K562 (cell line): ENCODE results near the gene CBFA2T3. TPM values are rescaled to one million over a fixed set of nuclear protein-coding genes. Genes with fewer than 3 reads are reported as not detected.

Experiments
- ATAC-seq: fragments of 200-7000 bp; cut with Tn5 transposase; 3 replicates; pipeline ENCODE4 v1.9.1; 2020; ENCODE audit warnings: moderate library complexity
- BruUV-seq: library from RNA; stranded (reverse); fragments of 400-500 nt; replicated peaks from 2 replicates; lab custom pipeline; 2021; lab: Mats Ljungman, UMichigan
- CTCF ChIA-PET: fragments of 300-600 bp; formaldehyde crosslinking; extraction: SDS; loops from one replicate; lab custom pipeline; 2021; ENCODE audit warnings: low intra/inter-chr PET ratio; lab: Yijun Ruan, JAX
- POLR2A ChIA-PET: fragments of 300-600, 350-650 bp; sonication (Branson Sonifier 250); formaldehyde crosslinking; extraction: SDS; loops from one replicate; lab custom pipeline; 2021; ENCODE audit warnings: antibody characterized with exemption, inconsistent platforms; lab: Yijun Ruan, JAX
- DNase-seq, 4 experiments: peaks; one replicate each; pipeline versions ENCODE4 v3.0.0 to v3.0.0-alpha.2; 2011 to 2018; ENCODE audit warnings: low spot score in 3 of 4, mixed read lengths in 3 of 4; ENCODE audit errors: extremely low read depth in 1 of 4
- FAIRE-seq: peaks from 2 replicates; lab custom pipeline; 2011; peaks lifted over from hg19 to GRCh38; lab: Jason Lieb, UNC
- H2AFZ ChIP-seq: 2 replicates; pipeline ENCODE4 v1.6.0; 2011; ENCODE audit warnings: low read depth, low read length, control low read depth, inconsistent platforms
- H3K27ac ChIP-seq: fragments of 200-600 bp; 3 replicates; pipeline ENCODE4 v1.8.0; 2011; ENCODE audit warnings: low read depth, mild to moderate bottlenecking, control low read depth, inconsistent platforms, low read length, moderate library complexity, mixed read lengths; ENCODE audit errors: extremely low read depth
- H3K27me3 ChIP-seq, 2 experiments: fragments of 300-600 bp in 1 of 2; 2 replicates in 1 of 2; 3 replicates in 1 of 2; pipeline versions ENCODE4 v1.6.0 to v1.8.0; 2011; ENCODE audit warnings: inconsistent platforms in 2 of 2, low read length in 2 of 2, mild to moderate bottlenecking in 1 of 2, mixed read lengths in 1 of 2, moderate library complexity in 1 of 2; ENCODE audit not compliant: control insufficient read depth in 2 of 2, insufficient read depth in 2 of 2
- H3K36me3 ChIP-seq: fragments of 300-600 bp; 3 replicates; pipeline ENCODE4 v1.8.0; 2011; ENCODE audit warnings: mild to moderate bottlenecking, low read length, inconsistent platforms; ENCODE audit not compliant: control insufficient read depth, insufficient read depth
- H3K4me1 ChIP-seq, 2 experiments: fragments of 200-600 bp in 1 of 2; replicated peaks in 1 of 2; 2 replicates in 1 of 2; 3 replicates in 1 of 2; pipeline versions ENCODE4 v1.5.1 to v1.8.0; 2011; ENCODE audit warnings: inconsistent platforms in 2 of 2, low read length in 2 of 2, mild to moderate bottlenecking in 1 of 2, mixed read lengths in 1 of 2, moderate library complexity in 1 of 2; ENCODE audit not compliant: control insufficient read depth in 2 of 2, insufficient read depth in 2 of 2
- H3K4me2 ChIP-seq: 2 replicates; pipeline ENCODE4 v1.6.1; 2011; ENCODE audit warnings: low read length, control low read depth, inconsistent platforms, mixed read lengths; ENCODE audit not compliant: insufficient read depth
- H3K4me3 ChIP-seq: fragments of 200-600 bp; sonication (generic), shearing (Covaris generic); 2 replicates; pipeline ENCODE4 v1.5.1; 2016; ENCODE audit warnings: control low read depth, inconsistent platforms
- H3K79me2 ChIP-seq: fragments of 200-600 bp; 3 replicates; pipeline ENCODE4 v1.8.0; 2011; ENCODE audit warnings: low read length, inconsistent platforms; ENCODE audit not compliant: control insufficient read depth, insufficient read depth
- H3K9ac ChIP-seq, 2 experiments: 2 replicates each; pipeline versions ENCODE4 v1.6.0 to v1.6.1; 2011; ENCODE audit warnings: low read depth in 2 of 2, low read length in 2 of 2, control low read depth in 1 of 2, inconsistent platforms in 1 of 2, mild to moderate bottlenecking in 1 of 2, mixed read lengths in 1 of 2; ENCODE audit not compliant: insufficient read depth in 1 of 2
- H3K9me1 ChIP-seq: one replicate; pipeline ENCODE4 v1.6.0; 2011; ENCODE audit warnings: inconsistent platforms, mild to moderate bottlenecking, low read length, moderate library complexity; ENCODE audit not compliant: control insufficient read depth, insufficient read depth
- H3K9me3 ChIP-seq: replicated peaks from 2 replicates; pipeline ENCODE4 v1.5.1; 2011; ENCODE audit warnings: low read depth, low read length, inconsistent platforms; ENCODE audit not compliant: control insufficient read depth, insufficient read depth
- H4K20me1 ChIP-seq: replicated peaks from 2 replicates; pipeline ENCODE4 v1.6.1; 2011; ENCODE audit warnings: low read length, inconsistent platforms, mixed read lengths; ENCODE audit not compliant: control insufficient read depth, insufficient read depth
- CC2D1A ChIP-seq: fragments of 450-650 bp; IDR thresholded peaks from 2 replicates; pipeline ENCODE4 v1.6.1; 2017; ENCODE audit warnings: mild to moderate bottlenecking
- E2F3 ChIP-seq: fragments of 250-450 bp; sonication (Bioruptor Pico); IDR thresholded peaks from 2 replicates; pipeline ENCODE4 v1.4.0; 2020; ENCODE audit warnings: mild to moderate bottlenecking
- ETV1 ChIP-seq: fragments of 450-650 bp; conservative IDR thresholded peaks from 2 replicates; pipeline ENCODE4 v1.6.1; 2016; ENCODE audit warnings: missing genetic modification characterization, control low read depth, low read depth, missing compliant biosample characterization
- HDAC2 ChIP-seq: fragments of 450-650 bp; IDR thresholded peaks from 2 replicates; pipeline ENCODE4 v1.6.1; 2016; ENCODE audit warnings: mild to moderate bottlenecking
- HDGF ChIP-seq: fragments of 450-650 bp; IDR thresholded peaks from 2 replicates; pipeline ENCODE4 v1.6.1; 2016
- KDM1A ChIP-seq, 2 experiments: fragments of 450-650 bp; IDR thresholded peaks; 2 replicates each; pipeline ENCODE4 v1.6.1; 2016; ENCODE audit warnings: mild to moderate bottlenecking in 2 of 2
- MAFF ChIP-seq: IDR thresholded peaks from 2 replicates; pipeline ENCODE4 v1.6.1; 2012; ENCODE audit warnings: low read length, improper control_type of control experiment
- SRSF7 ChIP-seq: fragments of 200-400 bp; formaldehyde crosslinking; optimal IDR thresholded peaks from 2 replicates; pipeline ENCODE3; 2017; ENCODE audit warnings: mild to moderate bottlenecking, low read depth, low read length
- ZNF75A ChIP-seq: fragments of 450-650 bp; formaldehyde crosslinking; IDR thresholded peaks from 2 replicates; pipeline ENCODE4 v1.4.0; 2020; ENCODE audit warnings: mild to moderate bottlenecking
- WGBS: fragments of 100-300 bp; shearing (Covaris generic); methylation state at CpG from one replicate; pipeline ENCODE4 v1.1.6; 2016; ENCODE audit warnings: low coverage, mixed read lengths; ENCODE audit not compliant: insufficient coverage; ENCODE audit errors: missing lambda C conversion rate; 5-methylcytosine and 5-hydroxymethylcytosine counted together
- in situ Hi-C: fragments of 300-500 bp; cut with MboI; formaldehyde crosslinking; loops from 4 replicates; pipeline ENCODE4 v1.15.0; 2018; ENCODE audit warnings: inconsistent platforms, mixed read lengths
- intact Hi-C: fragments of 100-400 bp; cut with micrococcal nuclease; formaldehyde crosslinking; loops from 2 replicates; pipeline ENCODE4 v1.14.2; 2022
- polyA plus RNA-seq, 8 experiments: library from polyadenylated mRNA; depleted of rRNA in 4 of 8; stranded (reverse) in 5 of 8; unstranded in 3 of 8; fragments of >200 nt; fragmentation: Nextera tagmentation in 2 of 8; fragmentation: Illumina TruSeq in 1 of 8; extraction: Ambion mirVana in 2 of 8; extraction: Trizol in 1 of 8; gene quantifications; 2 replicates each; pipeline versions ENCODE4 v1.2.1 to v1.2.3, GENCODE V29; 2011 to 2014; ENCODE audit warnings: inconsistent platforms in 1 of 8, missing spikeins in 1 of 8
- total RNA-seq, 7 experiments: library from RNA; depleted of rRNA in 6 of 7; stranded (reverse); fragments of >200 nt in 6 of 7; fragmentation: Illumina TruSeq in 2 of 7; extraction: Trizol in 2 of 7; gene quantifications; 2 replicates each; pipeline versions ENCODE4 v1.2.1 to v1.2.3, GENCODE V29; 2011 to 2021; ENCODE audit warnings: low replicate concordance in 1 of 7
- TF ChIP-seq, protein P1 (sequence below): fragments of 250-450 bp; sonication (Bioruptor Pico); IDR thresholded peaks from 2 replicates; pipeline ENCODE4 v1.4.0; 2020; ENCODE audit warnings: mild to moderate bottlenecking, moderate library complexity

CBFA2T3 gene
- total and polyA plus RNA-seq, 9 of the 15 experiments (the other 6 are each of a cell fraction or from before 2014, with no cell fraction given), result 2.3 to 145 (median 6.7) TPM

GRCh38 chr16:88957887-88958577 is 19.0 kb downstream of the CBFA2T3 start:
- Histone ChIP-seq H4K20me1 (peaks cover 33% of the 10 kb centered on the region), H3K9me3 (peaks cover 2% of the 10 kb centered on the region; the same call in 1 of the 2 replicates), H3K79me2 (peaks cover 84% of the 10 kb centered on the region), H3K27me3 (no peaks in the 10 kb centered on the region), H3K9me1 (peaks cover 8% of the 10 kb centered on the region), H3K27ac (peak overlapping the region; percentile 19; the same call in 1 of the 3 replicates), H2AFZ (no peak overlapping the region), H3K4me1 (peaks cover 21 to 58% of the 10 kb centered on the region in 2 experiments; a peak in 4 of 5 replicates), H3K9ac (peak overlapping the region in 1 of 2 experiments; percentile 73; a peak in 2 of 4 replicates), H3K4me3 (no peak overlapping the region), H3K36me3 (peaks cover 79% of the 10 kb centered on the region), H3K4me2 (0 out of 2 replicates have a peak overlapping the region, but pooled peaks have one; percentile 12)
- in situ Hi-C loops (no loop called here), intact Hi-C loops (no loop called here)
- ChIA-PET CTCF (no interaction called here), POLR2A (interaction anchor here (1.0 to 1.1 kb wide), 2 partner anchors 10 to 15 kb away, joined by 3 read pairs; no protein-coding TSS in a partner anchor)
- DNase-seq, result no peak
- no peak for FAIRE-seq
- BruUV-seq, result no TSS peak
- WGBS, result 95% methylated on average over 25 of the region's 25 CpGs
- TF ChIP-seq, protein P1, sequence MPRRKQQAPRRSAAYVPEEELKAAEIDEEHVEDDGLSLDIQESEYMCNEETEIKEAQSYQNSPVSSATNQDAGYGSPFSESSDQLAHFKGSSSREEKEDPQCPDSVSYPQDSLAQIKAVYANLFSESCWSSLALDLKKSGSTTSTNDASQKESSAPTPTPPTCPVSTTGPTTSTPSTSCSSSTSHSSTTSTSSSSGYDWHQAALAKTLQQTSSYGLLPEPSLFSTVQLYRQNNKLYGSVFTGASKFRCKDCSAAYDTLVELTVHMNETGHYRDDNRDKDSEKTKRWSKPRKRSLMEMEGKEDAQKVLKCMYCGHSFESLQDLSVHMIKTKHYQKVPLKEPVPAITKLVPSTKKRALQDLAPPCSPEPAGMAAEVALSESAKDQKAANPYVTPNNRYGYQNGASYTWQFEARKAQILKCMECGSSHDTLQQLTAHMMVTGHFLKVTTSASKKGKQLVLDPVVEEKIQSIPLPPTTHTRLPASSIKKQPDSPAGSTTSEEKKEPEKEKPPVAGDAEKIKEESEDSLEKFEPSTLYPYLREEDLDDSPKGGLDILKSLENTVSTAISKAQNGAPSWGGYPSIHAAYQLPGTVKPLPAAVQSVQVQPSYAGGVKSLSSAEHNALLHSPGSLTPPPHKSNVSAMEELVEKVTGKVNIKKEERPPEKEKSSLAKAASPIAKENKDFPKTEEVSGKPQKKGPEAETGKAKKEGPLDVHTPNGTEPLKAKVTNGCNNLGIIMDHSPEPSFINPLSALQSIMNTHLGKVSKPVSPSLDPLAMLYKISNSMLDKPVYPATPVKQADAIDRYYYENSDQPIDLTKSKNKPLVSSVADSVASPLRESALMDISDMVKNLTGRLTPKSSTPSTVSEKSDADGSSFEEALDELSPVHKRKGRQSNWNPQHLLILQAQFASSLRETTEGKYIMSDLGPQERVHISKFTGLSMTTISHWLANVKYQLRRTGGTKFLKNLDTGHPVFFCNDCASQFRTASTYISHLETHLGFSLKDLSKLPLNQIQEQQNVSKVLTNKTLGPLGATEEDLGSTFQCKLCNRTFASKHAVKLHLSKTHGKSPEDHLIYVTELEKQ (CRISPR knock-in tag), result no peak
- TF ChIP-seq CC2D1A (no peak), ZNF75A (no peak), SRSF7 (no peak), HDGF (no peak), ETV1 (tag) (no peak), E2F3 (CRISPR knock-in tag) (no peak), KDM1A (IDR thresholded peaks at IDR 0.05) (no peak), MAFF (no peak), HDAC2 (no peak)
- no peak for ATAC-seq
